Fibroblast of skin of back (primary cell): Measurements from ENCODE around the gene SLC25A47.

Source experiments
- DNase-seq: peaks from one replicate; pipeline ENCODE4 v3.0.0-alpha.2; 2013

The SLC25A47 gene

DNA sequence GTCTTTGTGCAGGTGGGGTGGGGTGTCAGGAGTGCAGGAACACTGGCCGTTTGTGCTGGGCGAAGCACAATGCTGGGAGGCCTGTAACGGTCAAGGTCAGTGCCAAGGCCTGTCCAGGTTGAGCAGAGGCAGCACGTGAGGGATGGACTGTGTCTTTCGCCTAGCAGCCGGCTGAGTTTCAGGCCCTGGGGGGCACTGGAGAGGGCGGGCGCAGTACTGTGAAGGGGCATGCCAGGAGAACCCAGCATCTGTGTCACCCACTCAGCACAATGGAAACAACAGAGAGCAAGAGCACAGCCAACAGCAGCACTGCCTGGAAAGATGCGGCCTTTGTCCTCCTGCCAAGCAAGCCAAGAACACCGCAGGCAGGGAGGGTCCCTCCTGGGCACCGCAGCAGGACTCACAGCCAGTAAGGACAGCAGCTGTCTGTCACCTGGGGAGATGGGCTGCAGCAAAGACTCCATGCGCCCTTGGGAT lies 25.2 kb downstream of the SLC25A47 start:
- no peak for DNase-seq

DNA sequence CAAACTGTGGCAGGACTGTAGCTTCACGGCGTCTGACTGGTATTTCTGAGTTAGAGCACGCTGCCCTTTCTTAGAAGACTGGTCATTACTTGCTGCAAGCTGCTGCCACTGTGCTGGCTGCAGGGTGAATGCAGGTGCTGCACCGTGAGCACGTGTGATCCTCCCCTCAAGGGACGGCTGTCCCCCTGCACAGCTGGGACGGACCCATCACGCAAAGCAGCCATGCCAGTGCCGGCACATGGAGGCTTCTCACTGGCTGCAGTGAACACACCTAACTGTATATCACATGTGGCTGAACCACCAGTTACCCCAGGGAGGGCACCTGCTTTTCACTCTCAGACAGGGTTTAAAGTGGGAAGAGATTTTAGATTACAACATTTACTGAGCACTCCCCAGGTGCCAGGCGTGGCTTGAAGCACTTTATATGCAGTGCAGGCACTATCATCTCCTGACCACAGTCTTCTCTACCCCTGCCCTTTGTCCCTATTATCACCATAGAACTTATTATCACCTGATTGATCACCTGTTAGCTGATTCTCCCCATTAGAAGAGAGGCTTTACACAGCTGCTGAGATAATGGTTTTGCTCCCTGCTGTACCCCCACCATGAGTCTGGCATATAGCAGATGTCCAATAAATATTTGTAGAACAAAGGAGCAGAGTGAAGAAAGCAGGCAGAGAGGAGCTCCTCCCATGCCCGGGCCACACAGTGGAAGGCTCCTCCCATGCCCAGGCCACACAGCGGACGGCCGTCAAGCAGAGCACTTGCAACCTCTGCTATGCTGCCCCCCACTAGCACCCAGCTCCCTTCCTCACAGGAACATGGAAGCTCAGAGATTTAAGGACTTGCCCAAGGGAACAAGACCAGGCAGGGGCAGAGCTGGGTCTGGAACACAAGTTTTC lies 25.9 kb downstream of the SLC25A47 start:
- no peak for DNase-seq

DNA sequence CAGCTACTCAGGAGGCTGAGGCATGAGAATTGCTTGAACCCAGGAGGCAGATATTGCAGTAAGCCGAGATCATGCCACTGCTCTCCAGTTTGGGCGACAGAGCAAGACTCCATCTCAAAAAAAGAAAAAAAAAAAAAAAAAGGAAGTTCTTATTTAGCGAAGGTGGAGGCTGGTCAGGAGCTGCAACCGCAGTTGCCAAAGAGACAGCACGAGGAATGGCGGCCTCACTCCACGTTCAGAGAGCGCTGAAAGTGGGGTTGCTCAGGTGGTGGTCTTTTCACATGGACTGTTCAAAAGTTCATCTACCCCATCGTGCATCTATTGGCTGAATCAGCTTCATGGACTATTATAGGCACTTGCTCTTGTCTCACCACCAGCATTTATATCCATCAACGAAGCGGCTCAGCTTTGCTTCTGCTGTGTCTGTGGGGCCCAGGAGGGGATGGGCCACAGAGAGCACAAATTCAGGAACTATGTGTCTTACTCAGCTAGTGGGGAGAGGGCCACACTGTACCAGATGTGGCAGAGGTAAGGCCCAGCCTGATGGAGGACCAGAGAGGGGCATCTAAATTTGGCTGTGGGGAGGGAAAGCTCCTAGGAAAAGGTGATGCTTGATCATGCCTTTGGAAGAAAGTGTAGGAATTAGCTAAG lies 27.3 kb downstream of the SLC25A47 start:
- no peak for DNase-seq

DNA sequence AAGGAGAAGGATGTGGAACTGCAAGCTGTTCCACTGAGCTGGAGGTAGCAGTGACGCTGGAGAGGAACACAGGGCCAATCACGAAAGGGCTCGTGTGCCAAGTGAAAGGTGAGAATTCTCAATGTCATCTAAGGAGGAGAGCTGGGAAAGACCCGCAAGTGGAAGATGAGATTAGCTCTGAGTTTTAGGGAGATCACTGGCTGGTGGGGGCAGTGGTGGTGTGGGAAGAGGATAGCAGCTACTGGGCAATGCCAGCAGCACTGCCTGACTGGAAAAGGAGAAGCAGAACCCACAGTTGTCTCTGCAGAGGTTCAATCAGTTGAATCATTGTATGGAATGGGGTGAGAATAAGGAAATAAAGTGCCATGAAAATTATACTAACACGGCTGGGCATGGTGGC lies 27.8 kb downstream of the SLC25A47 start:
- no peak for DNase-seq

DNA sequence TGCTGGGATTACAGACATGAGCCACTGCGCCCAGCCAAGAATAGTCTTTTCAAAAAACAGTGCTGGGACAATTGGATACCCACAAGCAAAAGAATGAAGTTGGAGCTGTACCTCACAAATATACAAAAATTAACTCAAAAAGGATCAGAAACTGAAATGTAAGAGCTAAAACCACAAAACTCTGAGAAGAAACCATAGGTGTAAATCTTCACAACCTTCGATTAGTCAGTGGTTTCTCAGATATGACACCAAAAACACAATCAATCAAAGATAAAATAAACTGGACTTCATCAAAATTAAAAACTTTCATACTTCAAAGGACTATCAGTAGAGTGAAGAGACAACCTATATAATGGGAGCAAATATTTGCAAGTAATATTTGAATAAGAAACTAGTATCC lies 35.3 kb downstream of the SLC25A47 start:
- DNase-seq: no peak

DNA sequence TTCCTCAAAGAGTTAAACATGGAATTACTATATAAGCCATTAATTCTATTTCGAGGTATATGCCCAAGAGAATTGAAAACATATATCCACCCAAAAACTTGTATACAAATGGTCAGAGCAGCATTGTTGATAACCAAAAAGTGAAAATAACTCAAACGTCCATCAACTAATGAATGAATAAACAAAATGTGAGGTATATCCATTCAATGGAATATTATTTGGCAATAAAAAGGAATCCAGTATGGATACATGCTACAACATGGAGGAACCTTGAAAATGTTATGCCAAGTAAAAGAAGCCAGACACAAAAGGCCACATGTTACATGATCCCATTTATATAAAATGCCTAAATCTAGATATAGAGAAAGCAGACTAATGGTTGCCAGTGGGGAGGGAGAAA lies 36.0 kb downstream of the SLC25A47 start:
- no peak for DNase-seq

DNA sequence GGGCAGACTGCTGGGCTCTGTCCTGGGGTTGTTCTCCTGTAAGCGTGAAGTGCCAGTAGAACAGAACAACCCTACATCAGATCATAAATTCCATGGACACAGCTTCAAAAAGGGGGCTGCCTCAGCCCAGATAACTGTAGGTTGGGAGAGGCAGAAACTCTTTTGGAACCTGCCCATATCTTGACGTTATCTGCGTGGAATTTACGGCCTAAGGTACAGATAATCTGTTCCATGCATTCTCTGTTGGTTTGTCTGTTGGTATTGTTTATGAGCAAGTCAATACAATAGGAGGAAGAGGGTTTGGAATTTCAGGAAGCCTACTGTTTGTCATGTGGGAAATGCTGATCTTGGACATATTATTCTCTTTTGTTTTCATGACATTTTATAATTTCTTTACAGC lies 36.7 kb downstream of the SLC25A47 start:
- DNase-seq: no peak

DNA sequence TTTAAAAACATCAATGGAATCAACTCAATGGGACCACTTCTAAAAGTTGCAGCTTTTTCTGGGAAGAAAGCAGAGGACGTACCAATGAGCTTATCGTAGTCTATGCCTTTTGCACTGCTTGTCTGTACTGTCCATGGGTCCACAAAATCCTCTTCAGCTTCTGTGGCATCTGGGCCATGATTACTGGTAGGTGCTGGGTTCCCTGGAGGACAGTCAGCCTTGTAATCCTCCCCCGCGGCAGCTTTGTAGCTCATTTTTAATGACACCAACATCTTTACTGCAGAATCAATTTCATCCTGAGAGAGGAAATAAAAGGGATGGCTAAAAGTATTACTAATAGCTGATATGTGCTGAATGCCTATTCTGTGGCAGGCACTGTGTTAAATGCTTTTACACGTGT lies 38.5 kb downstream of the SLC25A47 start:
- no peak for DNase-seq

DNA sequence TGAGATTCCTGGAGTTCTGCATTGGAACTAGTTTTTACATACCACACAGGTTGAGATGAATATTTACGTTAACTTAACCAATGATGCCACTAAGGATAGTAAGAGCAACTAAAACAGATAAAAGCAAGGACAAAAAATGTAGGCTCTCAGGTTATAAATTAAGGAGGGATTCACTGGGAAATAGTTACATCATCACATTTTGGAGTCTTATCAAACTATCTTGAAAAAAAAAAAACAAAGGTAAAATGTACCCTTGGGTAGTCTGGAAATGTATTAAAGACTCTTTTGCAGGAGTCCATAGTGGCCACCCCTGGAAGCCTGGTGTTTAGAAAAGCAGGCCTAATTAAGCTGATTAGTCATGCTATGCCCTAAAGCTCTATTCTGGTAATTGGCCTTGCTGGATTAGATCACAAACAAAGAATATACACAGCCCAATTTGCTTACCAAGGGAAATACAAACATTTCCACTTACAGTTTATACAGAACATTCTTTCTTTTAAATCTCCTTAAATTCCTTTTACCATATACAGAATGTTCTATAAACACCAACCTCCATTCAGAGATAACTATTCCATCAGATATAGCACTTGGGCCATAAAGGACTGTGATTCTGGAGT lies 39.3 kb downstream of the SLC25A47 start:
- no peak for DNase-seq

DNA sequence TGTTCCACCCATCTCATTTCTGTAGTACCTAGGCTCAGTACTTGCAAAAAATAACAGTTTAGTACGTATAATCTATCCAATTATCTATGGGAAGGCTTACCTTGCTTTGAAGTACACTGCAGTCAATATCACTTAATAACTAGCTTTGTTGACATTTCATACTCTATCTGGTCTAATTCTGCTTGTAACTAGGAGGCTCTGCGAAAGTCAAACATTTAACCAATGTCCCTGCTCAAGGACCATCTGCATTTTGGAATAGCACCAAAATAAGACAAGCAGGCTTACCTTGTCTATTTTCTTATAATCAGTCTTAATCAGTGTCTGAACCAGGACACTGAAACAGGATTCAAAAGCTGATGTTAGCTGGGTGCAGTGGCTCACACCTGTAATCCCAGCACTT lies 39.9 kb downstream of the SLC25A47 start:
- no peak for DNase-seq

DNA sequence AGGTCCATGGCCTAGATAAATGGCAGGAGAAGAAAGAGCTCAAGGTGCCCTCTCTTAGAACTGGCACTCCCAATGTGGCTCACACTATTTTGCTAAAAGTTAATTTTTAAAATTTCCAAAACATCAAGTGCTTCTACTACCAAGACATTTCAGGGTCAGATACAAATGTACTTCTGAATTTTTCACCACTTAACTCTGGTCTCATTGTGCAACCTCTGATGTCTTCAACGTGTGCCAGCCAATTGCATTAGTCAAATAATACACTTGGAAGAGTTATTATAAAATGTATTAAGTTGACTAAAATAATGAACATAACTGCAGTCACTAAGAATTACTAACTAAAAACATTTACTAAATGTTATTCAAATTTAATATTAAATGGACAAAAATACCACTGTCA lies 41.3 kb downstream of the SLC25A47 start:
- DNase-seq: no peak

DNA sequence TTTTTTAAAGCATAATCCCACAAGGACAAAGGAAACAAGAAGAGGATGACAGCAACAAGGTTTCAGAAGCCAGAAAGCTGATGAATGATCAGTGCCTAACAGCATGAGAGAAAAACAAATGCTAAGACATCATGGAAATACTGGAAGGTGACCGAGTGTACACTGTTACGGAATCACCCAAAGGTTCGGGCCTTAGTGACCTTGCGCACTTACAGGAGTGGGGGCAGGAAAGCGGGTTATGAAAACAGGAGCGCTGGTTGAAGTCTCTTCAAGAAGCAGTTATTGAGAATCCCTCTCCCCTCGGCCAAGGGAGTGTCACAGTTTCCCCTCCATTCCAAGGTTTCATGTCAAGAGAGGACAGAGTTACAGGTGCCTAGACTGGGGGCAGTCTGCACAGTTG lies 42.6 kb downstream of the SLC25A47 start:
- DNase-seq: no peak

DNA sequence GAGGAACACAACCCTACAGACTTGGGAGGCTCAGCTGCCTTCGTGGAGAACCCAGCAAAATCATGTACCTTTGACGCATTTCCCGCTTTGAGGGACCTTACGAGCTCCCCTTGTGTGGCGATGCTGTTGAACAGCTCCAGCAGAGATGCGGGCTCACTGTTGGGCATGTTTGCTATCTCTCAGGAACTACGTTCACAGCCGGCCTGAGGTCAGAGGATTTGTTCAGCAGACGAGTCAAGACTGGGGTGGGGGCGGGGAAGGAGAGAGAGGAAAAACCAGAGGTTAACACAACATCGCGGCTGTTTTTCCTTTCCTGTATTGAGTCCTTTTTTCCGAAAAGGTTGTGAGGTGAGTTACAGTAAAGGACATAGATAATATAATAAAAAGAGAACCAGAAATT lies 45.9 kb downstream of the SLC25A47 start:
- DNase-seq: no peak

DNA sequence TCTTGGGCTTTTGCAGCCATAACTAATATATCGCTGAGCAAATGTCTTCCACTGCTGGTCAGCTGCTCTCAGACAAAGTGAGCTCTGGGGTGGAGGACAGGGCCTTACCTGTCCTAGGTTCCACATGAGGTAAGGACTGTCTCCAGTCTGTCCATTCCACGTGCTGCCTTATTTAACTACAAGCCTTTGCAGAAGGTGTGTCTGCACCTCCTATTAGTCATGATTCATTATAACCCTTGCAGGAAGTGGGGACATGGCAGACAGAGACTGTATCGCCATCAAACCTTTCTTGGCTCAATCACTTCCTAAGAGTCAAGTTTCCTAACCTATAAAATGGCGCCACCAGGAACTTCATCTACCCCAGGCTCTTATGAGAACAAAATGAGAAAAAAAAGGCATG lies 46.9 kb downstream of the SLC25A47 start:
- no peak for DNase-seq

DNA sequence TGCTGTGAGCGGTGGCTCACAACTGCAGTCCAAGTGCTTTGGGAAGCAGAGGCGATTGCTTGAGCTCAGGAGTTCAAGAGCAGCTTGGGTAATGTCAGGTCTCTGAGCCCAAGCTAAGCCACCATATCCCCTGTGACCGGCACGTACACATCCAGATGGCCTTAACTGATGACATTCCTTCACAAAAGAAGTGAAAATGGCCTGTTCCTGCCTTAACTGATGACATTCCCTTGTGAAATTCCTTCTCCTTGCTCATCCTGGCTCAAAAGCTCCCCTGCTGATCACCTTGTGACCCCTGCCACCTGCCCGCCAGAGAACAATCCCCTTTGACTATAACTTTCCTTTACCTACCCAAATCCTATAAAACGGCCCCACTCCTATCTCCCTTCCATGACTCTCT lies 48.6 kb downstream of the SLC25A47 start:
- no peak for DNase-seq

DNA sequence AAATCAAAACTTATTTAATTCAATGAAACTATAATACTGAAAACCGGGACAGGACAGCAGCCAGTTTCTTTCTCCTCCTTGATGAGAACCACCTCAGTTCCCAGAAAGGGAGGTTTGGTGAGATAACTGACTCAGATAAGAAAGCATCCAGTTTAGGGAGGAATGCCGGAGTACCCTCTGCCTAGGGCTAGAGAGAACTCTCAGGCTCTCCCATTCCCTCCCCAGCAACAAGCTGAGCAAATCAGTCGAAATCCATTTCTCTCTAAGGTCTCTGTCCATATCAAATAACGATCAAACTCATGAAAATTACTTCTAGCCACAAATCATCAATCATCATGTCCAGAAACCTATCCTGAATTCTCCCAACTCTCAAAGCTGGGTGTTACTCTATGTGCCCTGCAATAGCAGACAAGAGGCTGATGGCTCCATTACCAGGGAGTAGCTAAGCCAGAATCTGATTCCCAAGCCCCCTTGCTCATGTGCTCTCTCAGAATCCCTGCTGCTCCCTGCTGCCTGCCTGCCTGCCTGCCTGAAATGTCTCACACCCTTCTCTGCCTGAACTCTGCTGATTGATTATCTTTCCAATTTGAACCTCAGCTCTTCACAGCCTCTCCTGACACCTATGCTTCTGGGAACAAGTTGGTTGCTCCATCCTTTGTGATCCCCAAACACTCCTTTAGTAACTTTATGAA lies 49.4 kb downstream of the SLC25A47 start:
- DNase-seq: no peak

DNA sequence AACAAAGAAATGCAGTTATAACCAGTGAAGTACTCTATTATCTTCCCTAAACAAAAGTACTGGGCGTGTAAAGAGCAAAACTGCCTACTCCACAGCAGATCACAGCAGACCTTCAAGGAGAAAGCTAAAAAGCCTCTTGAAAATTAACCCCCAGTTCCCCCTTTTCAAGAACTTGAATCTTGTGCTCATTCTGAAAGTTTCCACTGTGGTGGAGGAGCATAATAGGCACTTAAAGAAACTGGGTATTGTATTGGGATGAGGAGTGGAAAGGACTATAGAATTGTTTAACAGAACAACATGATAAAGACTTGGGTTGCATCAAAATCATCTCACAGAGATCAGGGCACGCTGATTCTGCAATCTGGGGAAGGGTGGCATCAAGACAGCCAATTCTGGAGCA lies 51.1 kb downstream of the SLC25A47 start:
- no peak for DNase-seq

DNA sequence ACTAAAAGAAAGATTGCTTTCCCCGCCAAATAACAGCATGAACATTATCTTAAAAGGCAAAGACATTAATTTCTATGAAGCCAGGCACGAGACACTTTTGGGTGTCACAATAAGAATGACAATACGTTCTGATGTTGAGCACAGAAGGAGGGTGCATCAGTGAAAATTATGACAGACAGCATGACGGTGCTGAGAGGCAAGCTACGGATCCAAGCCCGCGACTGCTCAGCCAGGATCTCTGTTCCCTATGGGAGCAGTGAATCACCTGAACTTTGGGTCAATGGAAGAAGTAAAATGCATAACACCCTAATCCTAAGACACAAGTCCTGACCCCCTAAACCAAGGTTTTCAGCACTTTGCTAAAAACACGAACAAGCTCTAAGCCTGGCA lies 51.7 kb downstream of the SLC25A47 start:
- no peak for DNase-seq

DNA sequence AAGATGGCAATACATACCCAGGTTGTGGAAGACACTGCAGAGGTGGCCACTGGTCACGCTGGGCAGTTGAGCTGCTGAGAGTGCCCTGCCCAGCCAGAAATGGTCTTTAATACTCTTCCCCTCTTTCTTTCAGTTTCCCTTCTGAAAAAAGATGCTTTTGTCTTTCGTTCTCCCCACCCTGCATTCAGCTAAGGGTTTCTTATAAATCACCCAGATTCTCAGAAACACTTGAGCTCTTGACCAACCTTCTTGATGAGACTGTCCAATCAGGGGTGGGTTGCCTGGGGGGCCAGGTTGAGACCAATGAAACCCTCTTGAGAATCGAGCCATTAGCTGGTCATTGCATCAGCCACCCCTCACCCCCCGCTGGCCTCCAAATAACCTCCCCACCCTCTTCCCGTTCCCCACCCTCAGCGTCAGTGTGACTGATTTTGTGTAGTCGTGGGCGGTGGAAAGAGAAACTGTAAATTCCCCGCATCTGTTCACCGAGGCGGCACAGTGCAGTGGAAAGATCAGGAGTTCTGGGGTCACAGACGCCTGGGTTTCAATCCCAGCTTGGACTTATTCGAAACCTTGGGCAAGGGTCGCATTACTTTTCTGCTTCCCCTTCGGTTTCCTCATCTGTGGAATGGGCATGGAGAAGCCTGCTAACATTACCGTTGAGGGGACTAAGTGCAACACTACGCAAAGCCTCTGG lies 52.3 kb downstream of the SLC25A47 start:
- DNase-seq: peak; percentile 97

DNA sequence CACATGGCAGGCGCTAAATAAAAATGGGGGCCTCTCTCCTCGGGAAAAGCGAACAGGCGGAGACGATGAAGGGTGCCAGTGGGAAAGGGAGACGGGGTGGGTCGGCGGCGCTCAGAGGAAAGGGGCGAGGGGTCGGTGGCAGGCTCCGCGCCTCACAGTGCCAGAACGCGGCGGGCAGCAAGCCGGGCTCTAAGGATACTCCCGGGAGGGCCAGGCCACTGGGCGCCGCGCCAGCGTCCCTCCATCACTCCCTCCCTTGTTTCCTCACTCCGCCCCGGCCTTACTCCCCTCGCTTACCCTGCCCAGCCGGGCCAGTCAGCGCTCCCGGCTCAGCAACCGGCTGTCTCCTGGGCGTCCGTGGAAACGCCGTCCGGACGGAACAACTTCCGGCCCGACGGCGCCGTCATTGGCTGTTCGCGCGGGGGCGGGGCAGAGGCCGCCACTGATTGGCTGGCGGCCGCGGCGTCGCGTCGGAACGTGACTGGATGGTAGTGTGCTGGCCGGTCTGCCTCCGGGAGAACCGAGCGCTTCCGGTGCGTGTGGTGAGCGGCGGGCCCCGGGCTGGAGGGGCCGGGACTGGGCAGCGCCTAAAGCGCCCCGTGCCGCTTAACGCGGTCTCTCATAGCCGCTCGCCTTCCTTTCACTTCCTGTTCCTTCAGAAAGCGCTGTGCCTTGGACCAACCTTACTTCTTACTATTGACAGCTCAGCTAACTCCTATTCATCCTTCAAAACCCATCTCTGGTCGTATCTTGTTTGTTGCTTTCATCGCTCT lies 53.0 kb downstream of the SLC25A47 start, which contains the start of gene WDR25:
Gene WDR25, plus strand, starts transcription at position 523 of the 773 bp plus-strand sequence.
- DNase-seq: peak; percentile 97

DNA sequence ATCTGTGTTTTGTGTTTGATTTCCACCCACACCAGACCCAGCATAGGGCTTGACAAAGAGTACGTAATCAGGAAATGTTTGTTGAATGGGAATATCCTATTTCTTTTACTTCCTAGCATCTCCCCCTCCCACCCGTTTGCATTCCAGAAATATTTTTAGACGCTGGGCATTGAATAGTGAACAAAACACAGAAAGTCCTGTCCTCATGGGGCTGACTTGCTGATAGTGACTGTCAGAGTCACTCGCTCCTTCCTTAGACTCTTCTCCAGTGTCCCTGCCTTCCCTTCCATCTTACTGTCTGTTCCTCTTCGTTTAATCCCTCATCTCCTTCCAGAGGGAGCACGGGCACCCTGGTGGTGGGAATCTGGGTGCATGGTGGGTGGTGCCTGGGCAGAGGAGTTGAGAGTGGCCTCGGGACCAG lies 53.6 kb downstream of the SLC25A47 start:
- peak; percentile 49 for DNase-seq
